HepG2 (cell line): ENCODE measurements around the gene CLEC14A. TPM values are rescaled to one million over a fixed set of nuclear protein-coding genes. Genes with fewer than 3 reads are reported as not detected.
A peak's percentile ranks its signal among the peaks of the same experiment; 100 is the strongest.

Source experiments
- ATAC-seq: fragments of 200-7000 bp; cut with Tn5 transposase; 3 replicates; pipeline ENCODE4 v1.9.1; 2020; ENCODE audit warnings: mild to moderate bottlenecking, moderate library complexity
- BruUV-seq: library from RNA; stranded (reverse); fragments of 400-500 nt; replicated peaks from 2 replicates; lab custom pipeline; 2021; lab: Mats Ljungman, UMichigan
- CTCF ChIA-PET: fragments of 300-600 bp; formaldehyde crosslinking; extraction: SDS; loops from one replicate; lab custom pipeline; 2021; ENCODE audit warnings: low total read pairs, inconsistent platforms, low intra/inter-chr PET ratio; lab: Yijun Ruan, JAX
- POLR2A ChIA-PET: fragments of 350-600 bp; sonication (Branson Sonifier 250); formaldehyde crosslinking; loops from one replicate; lab custom pipeline; 2020; ENCODE audit warnings: antibody characterized with exemption, inconsistent platforms; lab: Yijun Ruan, JAX
- DNase-seq: peaks from one replicate; pipeline ENCODE4 v3.0.0-alpha.2; 2015; ENCODE audit warnings: low spot score
- FAIRE-seq: peaks from 3 replicates; lab custom pipeline; 2011; peaks lifted over from hg19 to GRCh38; lab: Jason Lieb, UNC
- H2AFZ ChIP-seq: one replicate; pipeline ENCODE4 v1.6.1; 2011; ENCODE audit warnings: low read length, inconsistent platforms
- H3K27ac ChIP-seq: fragments of 300-600 bp; 3 replicates; pipeline ENCODE4 v1.8.0; 2011; ENCODE audit warnings: mixed run types, mild to moderate bottlenecking, mixed read lengths, low read length, inconsistent platforms; ENCODE audit not compliant: insufficient read depth; ENCODE audit errors: extremely low read length
- H3K27me3 ChIP-seq, 2 experiments: fragments of 200-600 bp in 1 of 2; 2 replicates in 1 of 2; 3 replicates in 1 of 2; pipeline versions ENCODE4 v1.6.0 to v1.8.0; 2011; ENCODE audit warnings: low read length in 2 of 2, mild to moderate bottlenecking in 2 of 2, moderate library complexity in 2 of 2, inconsistent platforms in 1 of 2; ENCODE audit not compliant: insufficient read depth in 2 of 2, control insufficient read depth in 1 of 2
- H3K36me3 ChIP-seq, 2 experiments: fragments of 200-600 bp in 1 of 2; replicated peaks in 1 of 2; 2 replicates in 1 of 2; 3 replicates in 1 of 2; pipeline versions ENCODE4 v1.5.1 to v1.8.0; 2011; ENCODE audit warnings: low read length in 2 of 2, inconsistent platforms in 1 of 2; ENCODE audit not compliant: insufficient read depth in 2 of 2, control insufficient read depth in 1 of 2
- H3K4me1 ChIP-seq: 2 replicates; pipeline ENCODE4 v1.5.1; 2012; ENCODE audit warnings: low read length, inconsistent platforms; ENCODE audit not compliant: insufficient read depth
- H3K4me2 ChIP-seq: 2 replicates; pipeline ENCODE4 v1.6.0; 2011; ENCODE audit warnings: low read depth, low read length, inconsistent platforms
- H3K4me3 ChIP-seq, 3 experiments: fragments of 200-600 bp in 1 of 3; sonication (generic), shearing (Covaris generic) in 1 of 3; replicated peaks in 1 of 3; 2 replicates each; pipeline ENCODE4 v1.5.1; 2011 to 2016; ENCODE audit warnings: low read length in 3 of 3, inconsistent platforms in 2 of 3, low read depth in 2 of 3, mild to moderate bottlenecking in 2 of 3, control low read depth in 1 of 3, mixed read lengths in 1 of 3; ENCODE audit not compliant: insufficient read depth in 1 of 3
- H3K79me2 ChIP-seq: one replicate; pipeline ENCODE4 v1.6.1; 2011; ENCODE audit warnings: low read length, inconsistent platforms; ENCODE audit not compliant: insufficient read depth
- H3K9ac ChIP-seq: 2 replicates; pipeline ENCODE4 v1.6.0; 2011; ENCODE audit warnings: mild to moderate bottlenecking, low read depth, low read length, inconsistent platforms; ENCODE audit not compliant: insufficient read depth
- H3K9me3 ChIP-seq: 2 replicates; pipeline ENCODE4 v1.5.1; 2012; ENCODE audit warnings: mild to moderate bottlenecking, low read length
- H4K20me1 ChIP-seq: 2 replicates; pipeline ENCODE4 v1.6.0; 2011; ENCODE audit warnings: inconsistent platforms, mild to moderate bottlenecking, low read length, moderate library complexity; ENCODE audit not compliant: insufficient read depth
- ATF5 ChIP-seq: sonication (generic); formaldehyde crosslinking; IDR thresholded peaks from 2 replicates; pipeline ENCODE4 v1.4.0; 2020; ENCODE audit warnings: mild to moderate bottlenecking, low read depth, missing genetic modification reagents
- HIC2 ChIP-seq: sonication (generic); formaldehyde crosslinking; IDR thresholded peaks from 2 replicates; pipeline ENCODE4 v1.9.0; 2022; ENCODE audit warnings: low read depth, missing genetic modification reagents
- NCOA5 ChIP-seq: sonication (generic); formaldehyde crosslinking; IDR thresholded peaks from 2 replicates; pipeline ENCODE4 v1.4.0; 2020; ENCODE audit warnings: missing genetic modification reagents
- REL ChIP-seq: sonication (generic); formaldehyde crosslinking; conservative IDR thresholded peaks from 2 replicates; pipeline ENCODE4 v1.8.0; 2022; ENCODE audit warnings: mild to moderate bottlenecking, missing genetic modification reagents, moderate library complexity
- RFX1 ChIP-seq: fragments of 450-650 bp; IDR thresholded peaks from 2 replicates; pipeline ENCODE4 v1.6.1; 2017
- TARDBP ChIP-seq: sonication (generic); formaldehyde crosslinking; IDR thresholded peaks from 2 replicates; pipeline ENCODE4 v1.8.0; 2022; ENCODE audit warnings: mild to moderate bottlenecking, missing genetic modification reagents
- USF2 ChIP-seq, 2 experiments: sonication (generic) in 1 of 2; formaldehyde crosslinking in 1 of 2; IDR thresholded peaks; 2 replicates each; pipeline versions ENCODE4 v1.5.1 to v1.6.1; 2011 to 2020; ENCODE audit warnings: borderline replicate concordance in 1 of 2, low read depth in 1 of 2, low read length in 1 of 2, mild to moderate bottlenecking in 1 of 2, missing genetic modification reagents in 1 of 2, moderate library complexity in 1 of 2
- WGBS: methylation state at CpG from one replicate; pipeline ENCODE4 v1.1.6; 2017; ENCODE audit warnings: low lambda C conversion rate; 5-methylcytosine and 5-hydroxymethylcytosine counted together
- in situ Hi-C: cut with HindIII; loops from 2 replicates; pipeline ENCODE4 v1.10.0; 2017; ENCODE audit warnings: low pct_unique_long_range_greater_than_20kb; ENCODE audit not compliant: extremely low pct_ligation_motif_present
- intact Hi-C: fragments of 100-400 bp; cut with micrococcal nuclease; formaldehyde crosslinking; loops from one replicate; pipeline ENCODE4 v1.10.0; 2022; ENCODE audit not compliant: unreplicated experiment
- polyA plus RNA-seq, 8 experiments: library from polyadenylated mRNA; depleted of rRNA in 3 of 8; stranded (reverse) in 7 of 8; unstranded in 1 of 8; fragments of >200 nt; fragmentation: Illumina TruSeq in 4 of 8; extraction: Trizol in 4 of 8; gene quantifications; 2 replicates each; pipeline versions ENCODE4 v1.2.1 to v1.2.3, GENCODE V29; 2011 to 2016; ENCODE audit warnings: low read depth in 4 of 8, missing spikeins in 1 of 8, mixed read lengths in 1 of 8; ENCODE audit not compliant: insufficient read depth in 1 of 8
- total RNA-seq, 5 experiments: library from RNA; depleted of rRNA; stranded (reverse); fragments of >200 nt; fragmentation: Illumina TruSeq; extraction: Trizol; gene quantifications; 2 replicates each; pipeline ENCODE4 v1.2.3, GENCODE V29; 2016; ENCODE audit warnings: low read depth in 1 of 5

The CLEC14A gene
- total and polyA plus RNA-seq, 2 of the 13 experiments (the other 11 are each of a cell fraction or from before 2014, with no cell fraction given), result not detected

- Histone ChIP-seq H3K79me2 (no peaks in the 10 kb centered on the region), H3K27me3 (0 out of 5 replicates have a peak, but pooled peaks cover 0 to 1% of the 10 kb centered on the region in 2 experiments), H4K20me1 (no peaks in the 10 kb centered on the region), H3K4me2 (no peak overlapping the region), H3K9me3 (no peaks in the 10 kb centered on the region), H3K4me1 (no peaks in the 10 kb centered on the region), H3K36me3 (no peaks in the 10 kb centered on the region), H3K27ac (no peak overlapping the region), H3K9ac (no peak overlapping the region), H3K4me3 (no peak overlapping the region), H2AFZ (no peak overlapping the region)
- ChIA-PET POLR2A (no interaction called here), CTCF (no interaction called here)
- in situ Hi-C loops, result no loop called here
- intact Hi-C loops, result no loop called here
- whole genome bisulfite sequencing, result 0% methylated on average over 2 of the region's 2 CpGs
- no TSS peak for BruUV-seq
- DNase-seq (no peak), ATAC-seq (no peak), FAIRE-seq (no peak)
- TF ChIP-seq RFX1 (peak; percentile 45; the same call in 1 of the 2 replicates), USF2 (IDR thresholded peaks at IDR 0.05; ENCODE audit: low read depth, low read length) (no peak), USF2 (CRISPR knock-in tag; IDR thresholded peaks at IDR 0.05; ENCODE audit: borderline replicate concordance) (no peak), TARDBP (CRISPR knock-in tag) (no peak), HIC2 (CRISPR knock-in tag) (no peak), REL (no peak), ATF5 (CRISPR knock-in tag) (no peak), NCOA5 (CRISPR knock-in tag) (no peak)
Measured at GRCh38 chr14:38280081-38280480, 24.2 kb upstream of the CLEC14A start.
